ENCODE data around the gene TALDO1.

Gene TALDO1

DNA sequence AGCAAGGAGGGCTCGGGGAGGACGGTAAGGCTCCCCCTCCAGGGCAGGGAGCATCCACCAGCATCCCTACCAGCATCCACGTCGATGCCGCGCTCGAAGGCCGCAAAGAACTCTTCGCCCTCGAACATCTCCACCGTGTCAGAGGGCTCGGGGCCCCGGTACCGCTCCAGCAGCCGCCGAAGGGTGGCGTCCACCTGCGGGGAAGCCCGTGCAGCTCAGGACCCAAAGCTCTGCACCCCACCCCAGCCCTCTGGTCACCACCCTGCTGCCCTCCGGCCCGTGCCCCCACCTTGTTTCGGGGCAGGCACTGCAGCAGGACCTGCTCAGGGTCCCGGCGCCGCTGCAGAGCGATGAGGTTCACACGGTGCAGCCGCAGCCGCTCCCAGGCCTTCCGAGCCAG is 53.2 kb downstream of the TALDO1 start:
- H3K36me3 ChIP-seq (replicated peaks; ENCODE audit: insufficient read depth, low read length) = no peaks in the 10 kb centered on the region
- peaks cover 23% of the 10 kb centered on the region for H3F3A ChIP-seq (ENCODE audit: insufficient read depth, low read length)
- TF ChIP-seq, protein P1, sequence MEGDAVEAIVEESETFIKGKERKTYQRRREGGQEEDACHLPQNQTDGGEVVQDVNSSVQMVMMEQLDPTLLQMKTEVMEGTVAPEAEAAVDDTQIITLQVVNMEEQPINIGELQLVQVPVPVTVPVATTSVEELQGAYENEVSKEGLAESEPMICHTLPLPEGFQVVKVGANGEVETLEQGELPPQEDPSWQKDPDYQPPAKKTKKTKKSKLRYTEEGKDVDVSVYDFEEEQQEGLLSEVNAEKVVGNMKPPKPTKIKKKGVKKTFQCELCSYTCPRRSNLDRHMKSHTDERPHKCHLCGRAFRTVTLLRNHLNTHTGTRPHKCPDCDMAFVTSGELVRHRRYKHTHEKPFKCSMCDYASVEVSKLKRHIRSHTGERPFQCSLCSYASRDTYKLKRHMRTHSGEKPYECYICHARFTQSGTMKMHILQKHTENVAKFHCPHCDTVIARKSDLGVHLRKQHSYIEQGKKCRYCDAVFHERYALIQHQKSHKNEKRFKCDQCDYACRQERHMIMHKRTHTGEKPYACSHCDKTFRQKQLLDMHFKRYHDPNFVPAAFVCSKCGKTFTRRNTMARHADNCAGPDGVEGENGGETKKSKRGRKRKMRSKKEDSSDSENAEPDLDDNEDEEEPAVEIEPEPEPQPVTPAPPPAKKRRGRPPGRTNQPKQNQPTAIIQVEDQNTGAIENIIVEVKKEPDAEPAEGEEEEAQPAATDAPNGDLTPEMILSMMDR (IDR thresholded peaks at IDR 0.05; ENCODE audit: low read length) = no peak
- TF ChIP-seq EZH2phosphoT487 (IDR thresholded peaks at IDR 0.05; ENCODE audit: low read length) (no peak), EZH2 (optimal IDR thresholded peaks at IDR 0.05; ENCODE audit: low read depth, low read length) (no peak)
- no peak overlapping the region for H3K9ac ChIP-seq (ENCODE audit: low read length)
- H3K9me3 ChIP-seq (replicated peaks; ENCODE audit: insufficient read depth, low read length) = no peaks in the 10 kb centered on the region
- H3K4me1 ChIP-seq (ENCODE audit: low read length) = 0 out of 2 replicates have a peak, but pooled peaks cover 5% of the 10 kb centered on the region
- peaks cover 49% of the 10 kb centered on the region for H3K79me2 ChIP-seq (ENCODE audit: low read length)
- H3K27me3 ChIP-seq (replicated peaks; ENCODE audit: insufficient read depth, low read length) = no peaks in the 10 kb centered on the region
- H3K4me2 ChIP-seq (ENCODE audit: low read depth, low read length) = no peak overlapping the region
- H3K27ac ChIP-seq (ENCODE audit: low read length) = no peak overlapping the region
- DNase-seq = no peak
- H2AFZ ChIP-seq (ENCODE audit: low read length) = no peak overlapping the region
- no peaks in the 10 kb centered on the region for H4K20me1 ChIP-seq (ENCODE audit: insufficient read depth, low read length)
- H3K9me2 ChIP-seq (replicated peaks; ENCODE audit: insufficient read depth, low read length) = no peaks in the 10 kb centered on the region
- no peak overlapping the region for H3K4me3 ChIP-seq (ENCODE audit: low read length)

DNA sequence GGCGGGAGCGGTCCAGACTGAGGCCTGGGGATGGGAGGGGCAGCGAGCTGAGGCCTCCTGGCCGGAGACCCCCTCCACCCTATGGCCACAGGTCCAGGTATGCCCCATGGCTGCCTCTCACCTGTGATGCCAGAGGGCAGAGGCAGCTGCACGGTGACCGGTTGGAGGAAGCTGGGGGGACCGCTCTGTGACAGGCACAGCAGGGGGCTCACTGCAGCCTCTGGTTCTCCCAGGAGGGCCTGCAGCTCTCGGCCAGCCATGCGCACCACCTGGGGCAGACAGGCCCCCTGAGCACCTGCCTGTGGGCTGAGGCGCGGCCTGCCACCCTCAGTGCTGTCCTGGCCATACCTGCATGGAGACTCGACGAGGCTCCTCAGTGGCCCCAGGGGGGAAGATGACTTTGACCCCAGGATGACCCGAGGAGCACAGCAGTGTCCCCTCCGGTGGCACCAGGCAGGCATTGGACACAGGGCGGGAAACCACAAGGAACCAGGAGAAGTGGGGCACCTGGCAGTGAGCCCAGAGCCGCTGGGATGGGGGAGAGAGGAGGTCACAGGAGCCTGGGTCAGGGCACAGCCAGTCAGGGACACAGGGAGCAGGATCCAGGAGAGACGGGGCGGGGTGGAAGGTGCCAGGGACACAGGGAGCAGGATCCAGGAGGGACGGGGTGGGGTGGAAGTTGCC is 54.0 kb downstream of the TALDO1 start:
- peaks cover 43% of the 10 kb centered on the region for H3K79me2 ChIP-seq (ENCODE audit: low read length)
- H3K27me3 ChIP-seq (replicated peaks; ENCODE audit: insufficient read depth, low read length) = no peaks in the 10 kb centered on the region
- H3K9ac ChIP-seq (ENCODE audit: low read length) = no peak overlapping the region
- no peak overlapping the region for H3K27ac ChIP-seq (ENCODE audit: low read length)
- 0 out of 2 replicates have a peak, but pooled peaks cover 5% of the 10 kb centered on the region for H3K4me1 ChIP-seq (ENCODE audit: low read length)
- no peaks in the 10 kb centered on the region for H4K20me1 ChIP-seq (ENCODE audit: insufficient read depth, low read length)
- H3K9me3 ChIP-seq (replicated peaks; ENCODE audit: insufficient read depth, low read length) = no peaks in the 10 kb centered on the region
- H3K4me2 ChIP-seq (ENCODE audit: low read depth, low read length) = no peak overlapping the region
- H3K9me2 ChIP-seq (replicated peaks; ENCODE audit: insufficient read depth, low read length) = no peaks in the 10 kb centered on the region
- DNase-seq = no peak
- peaks cover 25% of the 10 kb centered on the region for H3F3A ChIP-seq (ENCODE audit: insufficient read depth, low read length)
- H3K4me3 ChIP-seq (ENCODE audit: low read length) = no peak overlapping the region
- TF ChIP-seq, protein P1 (IDR thresholded peaks at IDR 0.05; ENCODE audit: low read length) = no peak
- TF ChIP-seq EZH2phosphoT487 (IDR thresholded peaks at IDR 0.05; ENCODE audit: low read length) (no peak), EZH2 (optimal IDR thresholded peaks at IDR 0.05; ENCODE audit: low read depth, low read length) (no peak)
- no peaks in the 10 kb centered on the region for H3K36me3 ChIP-seq (replicated peaks; ENCODE audit: insufficient read depth, low read length)
- H2AFZ ChIP-seq (ENCODE audit: low read length) = no peak overlapping the region

DNA sequence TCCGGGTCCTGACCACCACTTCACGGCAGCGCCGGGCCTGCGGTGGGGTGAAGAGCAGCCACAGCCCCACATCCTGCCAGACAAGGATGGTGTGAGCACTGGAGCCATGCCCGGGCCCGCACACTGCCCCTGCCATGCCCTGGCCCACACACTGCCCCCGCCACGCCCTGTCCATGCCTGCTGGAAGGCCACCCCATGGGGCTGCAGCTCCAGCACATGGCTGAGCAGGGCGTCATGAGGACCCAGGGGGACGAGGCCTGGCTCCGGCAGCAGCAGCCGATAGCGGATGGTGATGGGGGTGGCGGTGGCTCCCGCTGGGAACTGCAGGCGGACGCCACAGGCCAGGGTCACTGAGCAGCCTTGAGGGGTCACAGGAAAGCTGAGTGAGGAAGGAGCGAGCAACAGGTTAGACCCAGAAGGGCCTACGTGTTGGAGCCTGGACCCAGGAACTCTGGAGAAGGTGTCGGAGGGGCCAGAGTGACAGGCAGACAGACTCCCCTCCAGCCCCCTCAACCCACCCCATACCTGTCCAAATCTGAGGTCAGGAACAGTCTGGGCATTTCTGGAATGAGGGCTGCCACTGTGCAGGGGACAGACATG is 54.9 kb downstream of the TALDO1 start:
- H2AFZ ChIP-seq (ENCODE audit: low read length) = no peak overlapping the region
- H3K9me3 ChIP-seq (replicated peaks; ENCODE audit: insufficient read depth, low read length) = no peaks in the 10 kb centered on the region
- no peak overlapping the region for H3K9ac ChIP-seq (ENCODE audit: low read length)
- H4K20me1 ChIP-seq (ENCODE audit: insufficient read depth, low read length) = no peaks in the 10 kb centered on the region
- DNase-seq = no peak
- no peaks in the 10 kb centered on the region for H3K36me3 ChIP-seq (replicated peaks; ENCODE audit: insufficient read depth, low read length)
- peaks cover 34% of the 10 kb centered on the region for H3K79me2 ChIP-seq (ENCODE audit: low read length)
- H3K9me2 ChIP-seq (replicated peaks; ENCODE audit: insufficient read depth, low read length) = no peaks in the 10 kb centered on the region
- H3K4me2 ChIP-seq (ENCODE audit: low read depth, low read length) = no peak overlapping the region
- H3F3A ChIP-seq (ENCODE audit: insufficient read depth, low read length) = peaks cover 19% of the 10 kb centered on the region
- no peak overlapping the region for H3K27ac ChIP-seq (ENCODE audit: low read length)
- TF ChIP-seq, protein P1 (IDR thresholded peaks at IDR 0.05; ENCODE audit: low read length) = no peak
- TF ChIP-seq EZH2 (optimal IDR thresholded peaks at IDR 0.05; ENCODE audit: low read depth, low read length) (no peak), EZH2phosphoT487 (IDR thresholded peaks at IDR 0.05; ENCODE audit: low read length) (no peak)
- H3K4me1 ChIP-seq (ENCODE audit: low read length) = 0 out of 2 replicates have a peak, but pooled peaks cover 5% of the 10 kb centered on the region
- no peak overlapping the region for H3K4me3 ChIP-seq (ENCODE audit: low read length)
- H3K27me3 ChIP-seq (replicated peaks; ENCODE audit: insufficient read depth, low read length) = no peaks in the 10 kb centered on the region

Data from MM.1S (cell line).